ENCODE results near the gene AQP3. TPM values are rescaled to one million over a fixed set of nuclear protein-coding genes. Genes with fewer than 3 reads are reported as not detected.

The AQP3 gene
- total RNA-seq, 1 donor from 2014 or later: 5.4 TPM

DNA sequence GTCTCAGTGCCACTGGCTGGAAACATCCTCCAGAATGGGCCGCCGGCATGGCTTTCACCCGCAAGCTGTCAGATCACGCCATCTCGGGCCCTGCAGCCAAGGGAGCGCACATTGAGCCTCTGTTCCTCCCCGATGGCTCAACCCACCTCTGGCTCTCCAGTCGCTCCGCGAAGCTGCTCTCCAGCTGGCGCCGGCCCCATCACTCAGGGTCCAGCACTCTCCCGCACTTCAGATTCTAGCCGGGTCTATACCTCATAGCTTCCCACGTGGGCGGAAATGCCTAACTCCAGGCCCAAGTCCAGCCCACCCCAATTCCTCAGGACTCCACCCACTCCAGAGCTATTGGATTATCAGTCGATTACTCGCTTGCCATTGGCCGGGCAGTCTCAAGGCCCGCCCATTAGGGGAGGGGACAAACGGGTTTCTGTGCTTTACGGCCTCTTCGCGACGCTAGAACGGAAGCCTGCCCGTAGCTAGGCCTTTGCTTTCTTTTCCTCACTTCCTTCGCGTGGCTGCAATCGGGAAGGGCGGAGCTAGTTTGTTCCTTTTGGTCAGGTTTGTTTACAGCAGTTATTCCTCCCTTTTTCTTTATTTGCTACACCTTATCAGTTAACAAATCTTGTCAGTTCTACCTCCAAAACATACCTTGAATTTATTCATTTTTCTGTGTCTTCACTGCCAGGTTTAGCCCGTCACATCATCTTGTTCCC is 26.4 kb upstream of the AQP3 start, which contains the start of gene NOL6:
Gene NOL6, minus strand, starts transcription at position 282 of the 710 bp plus-strand sequence. Its CDS starts 82 bp downstream, at position 200.
- peak; percentile 94 for DNase-seq (ENCODE audit: low read depth)
- peak within 1 kb of the TSS; percentile 77 for H3K4me3 ChIP-seq (ENCODE audit: low read depth, low read length)
- no peak for TF ChIP-seq CTCF (conservative IDR thresholded peaks at IDR 0.05; ENCODE audit: low read depth, low read length)

- no peak for TF ChIP-seq CTCF (conservative IDR thresholded peaks at IDR 0.05; ENCODE audit: low read depth, low read length)
- peak overlapping the region; percentile 77 for H3K4me3 ChIP-seq (ENCODE audit: low read depth, low read length)
- no peak for DNase-seq (ENCODE audit: low read depth)
These were observed 25.7 kb upstream of the AQP3 start for GRCh38 chr9:33472881-33473615.

DNA sequence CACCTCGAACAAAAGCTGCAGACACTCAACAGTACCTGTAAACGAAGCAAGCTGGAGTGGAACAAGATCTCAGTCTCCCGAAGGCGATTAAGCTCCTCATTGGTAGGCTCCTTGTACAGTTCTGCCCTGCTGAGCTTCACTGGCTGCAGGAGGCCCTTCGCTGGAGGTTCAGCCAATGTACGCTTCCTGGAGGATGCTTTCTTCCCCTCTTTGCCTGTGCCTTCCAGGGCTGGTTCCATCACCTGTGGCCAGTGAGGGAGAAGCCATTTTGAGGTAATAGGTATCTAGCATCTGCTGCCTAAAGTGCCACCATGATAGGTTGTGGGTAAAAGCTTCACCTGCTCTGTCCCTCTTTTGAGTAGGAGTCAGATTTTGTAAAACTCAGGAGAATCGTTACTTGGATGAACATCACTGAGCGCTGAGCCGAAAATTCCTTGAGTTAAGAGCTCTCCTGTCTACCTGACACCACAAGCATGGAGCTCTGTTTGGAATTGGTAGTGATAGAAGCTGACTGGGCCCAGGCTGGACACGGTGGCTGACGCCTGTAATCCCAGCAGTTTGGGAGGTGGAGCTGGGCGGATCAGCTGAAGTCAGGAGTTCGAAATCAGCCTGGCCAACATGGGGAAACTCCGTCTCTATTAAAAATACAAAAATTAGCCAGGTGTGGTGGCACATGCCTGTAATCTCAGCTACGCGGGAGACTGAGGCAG is 24.9 kb upstream of the AQP3 start:
- H3K4me3 ChIP-seq (ENCODE audit: low read depth, low read length): no peak overlapping the region
- no peak for DNase-seq (ENCODE audit: low read depth)
- TF ChIP-seq CTCF (conservative IDR thresholded peaks at IDR 0.05; ENCODE audit: low read depth, low read length): no peak

DNA sequence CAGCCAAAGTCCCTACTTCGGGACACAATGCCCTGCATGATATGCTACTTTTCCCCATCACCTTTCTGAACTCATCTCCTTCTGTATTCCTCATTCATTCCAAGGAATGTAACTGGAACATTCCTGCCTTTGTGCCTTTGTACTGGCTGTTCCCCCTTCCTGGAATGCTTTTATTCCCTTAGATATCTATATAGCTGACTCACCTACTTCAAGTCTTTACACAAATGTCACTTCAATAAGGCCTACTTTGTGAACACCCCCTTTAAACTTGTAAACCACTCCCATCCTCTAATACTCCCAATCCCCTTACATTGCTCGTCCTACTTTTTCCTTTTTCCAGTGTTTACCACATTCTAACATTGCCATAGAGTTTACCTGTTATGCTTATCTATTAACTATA is 24.0 kb upstream of the AQP3 start:
- no peak for DNase-seq (ENCODE audit: low read depth)
- TF ChIP-seq CTCF (conservative IDR thresholded peaks at IDR 0.05; ENCODE audit: low read depth, low read length): no peak
- H3K4me3 ChIP-seq (ENCODE audit: low read depth, low read length): no peak overlapping the region

- H3K4me3 ChIP-seq (ENCODE audit: low read depth, low read length): no peak overlapping the region
- no peak for TF ChIP-seq CTCF (conservative IDR thresholded peaks at IDR 0.05; ENCODE audit: low read depth, low read length)
- no peak for DNase-seq (ENCODE audit: low read depth)
These were observed 22.5 kb upstream of the AQP3 start for GRCh38 chr9:33469891-33470290.

DNA sequence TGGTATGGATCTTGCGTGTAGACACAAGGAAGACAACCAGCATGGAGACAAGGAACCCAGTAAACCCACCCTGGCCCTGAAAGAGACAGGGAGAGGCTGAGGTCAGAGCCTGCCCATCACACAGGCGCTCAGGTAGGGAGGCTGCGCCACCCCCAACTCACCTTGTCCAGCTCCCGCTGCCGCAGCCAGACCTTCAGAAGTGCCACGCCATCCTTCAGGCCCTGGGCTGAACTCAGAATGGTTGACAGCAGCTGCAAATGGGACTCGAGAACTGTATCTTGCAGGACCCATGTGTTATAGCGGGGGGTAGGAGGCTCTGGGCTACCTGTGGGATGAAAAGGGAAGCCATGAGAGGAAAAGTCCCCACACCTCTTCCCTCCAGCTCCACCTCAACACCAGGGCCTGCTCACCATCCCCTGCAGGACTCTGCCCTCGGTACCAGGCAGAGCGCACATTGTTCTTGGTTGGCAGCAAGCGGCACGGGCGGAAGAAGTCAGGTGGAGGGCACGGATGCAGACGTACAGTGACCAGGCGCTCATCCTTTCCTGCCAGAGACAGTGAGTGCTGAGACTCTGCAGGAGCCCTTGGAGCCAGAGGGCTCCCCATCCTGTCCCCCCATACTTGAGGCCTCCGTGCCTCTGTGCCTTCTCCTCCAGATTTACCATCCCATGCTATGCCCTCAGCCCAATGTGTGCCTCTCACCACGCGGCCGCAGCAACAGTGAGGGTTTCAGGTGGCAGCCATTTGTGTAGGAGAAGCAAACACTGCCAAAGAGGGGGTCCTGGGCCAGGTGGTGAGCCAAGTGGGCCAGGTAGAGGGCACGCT is 21.6 kb upstream of the AQP3 start:
- H3K4me3 ChIP-seq (ENCODE audit: low read depth, low read length): no peak overlapping the region
- DNase-seq (ENCODE audit: low read depth): no peak
- no peak for TF ChIP-seq CTCF (conservative IDR thresholded peaks at IDR 0.05; ENCODE audit: low read depth, low read length)
